ENCODE results near the gene TMEM107.

Gene TMEM107

DNA sequence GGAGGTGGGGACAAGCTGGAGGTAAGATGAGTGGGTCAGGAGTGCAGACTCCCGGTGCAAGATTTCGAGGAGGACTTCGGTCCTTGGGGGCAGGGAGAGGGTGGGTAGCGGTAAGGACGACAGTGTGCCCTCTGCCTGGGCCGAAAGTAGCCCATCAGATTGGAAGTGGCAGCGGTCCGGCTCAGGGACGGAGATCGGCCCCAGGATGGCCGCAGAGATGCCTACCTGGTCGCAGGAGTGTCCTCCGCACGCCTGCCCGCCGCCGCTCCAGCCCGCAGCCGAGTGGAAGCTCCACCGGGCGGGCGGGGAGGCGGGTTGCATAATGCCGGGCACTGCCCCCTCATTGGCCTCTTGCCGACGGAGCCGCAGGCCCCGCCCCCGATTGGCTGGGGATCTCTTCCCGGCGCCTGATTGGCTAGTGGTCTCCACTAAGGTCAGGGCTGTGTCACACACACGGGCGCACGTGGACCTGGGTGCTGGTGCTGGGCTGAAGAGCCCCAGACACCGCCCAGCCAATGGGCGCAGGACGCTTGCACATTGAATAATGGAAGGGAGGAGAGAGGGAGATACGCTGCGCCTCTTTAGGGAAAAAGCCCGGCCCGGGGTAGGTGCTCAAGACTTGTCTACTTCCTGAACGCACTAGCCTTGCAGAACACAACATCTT lies 23.9 kb downstream of the TMEM107 start, which contains the start of gene PER1:
TSS of gene PER1 (minus strand) at position 293 of the 664 bp plus-strand sequence. CDS start 1,698 bp downstream, outside the sequence.
- DNase-seq: peak; percentile 95
- no peak for TF ChIP-seq CTCF (IDR thresholded peaks at IDR 0.05; ENCODE audit: low read depth, low read length)
- Histone ChIP-seq H3K4me1 (peaks cover 9% of the 10 kb centered on the region; the same call in 1 of the 2 replicates), H3K4me3 (ENCODE audit: low read depth, low read length) (peak within 1 kb of the TSS; percentile 66), H3K27me3 (no peaks in the 10 kb centered on the region), H3K36me3 (peaks cover 17% of the 10 kb centered on the region), H3K9me3 (no peaks in the 10 kb centered on the region)

DNA sequence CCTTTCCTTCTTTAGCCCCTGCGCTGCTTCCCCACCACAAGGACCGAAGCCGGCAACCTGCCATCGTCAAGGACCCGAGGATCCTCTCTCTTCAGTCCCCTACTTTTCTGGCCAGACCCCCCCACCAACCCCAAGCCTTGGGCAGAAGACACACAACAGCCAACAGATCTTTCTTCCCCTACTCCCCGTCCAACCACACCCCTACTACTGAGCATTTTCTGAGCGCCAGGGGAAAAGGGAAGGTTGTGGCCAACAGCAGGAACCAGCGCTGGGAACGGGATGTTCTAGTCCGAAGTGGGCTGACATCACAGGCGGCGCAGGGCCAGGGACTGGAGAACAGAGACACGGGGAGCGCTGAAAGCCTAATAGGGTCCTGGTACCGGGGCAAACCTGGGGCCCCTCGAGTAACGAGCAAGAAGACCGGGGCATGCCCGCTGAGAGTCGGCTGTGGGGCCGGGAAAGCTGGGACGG lies 24.5 kb downstream of the TMEM107 start:
- no peak for DNase-seq
- peaks cover 9% of the 10 kb centered on the region; the same call in 1 of the 2 replicates for H3K4me1 ChIP-seq

DNA sequence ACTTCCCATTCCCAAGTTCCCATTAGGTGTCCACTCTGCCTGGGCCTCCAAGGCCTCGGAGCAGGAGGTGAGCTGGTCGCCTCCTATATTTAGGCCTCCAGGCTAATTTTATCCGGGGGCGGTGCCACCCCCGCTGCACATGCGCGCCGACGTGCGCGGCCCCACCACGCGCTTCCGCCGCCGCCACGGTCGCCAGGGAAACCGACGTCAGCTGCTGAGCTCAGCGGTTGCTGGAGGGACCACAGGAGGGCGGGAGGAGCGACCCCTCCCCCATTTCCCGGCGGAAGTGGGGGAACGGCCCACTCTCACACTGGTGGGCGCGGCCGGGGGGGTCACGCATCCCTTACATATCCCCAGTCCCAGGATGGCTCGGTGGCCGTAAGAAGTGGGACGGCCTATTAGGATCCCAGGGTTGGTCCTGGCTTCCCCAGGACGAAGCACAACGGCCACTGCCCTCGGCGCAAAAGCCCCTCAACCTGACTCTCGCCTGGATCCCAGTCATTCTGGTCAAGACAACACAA lies 25.0 kb downstream of the TMEM107 start:
- DNase-seq: peak; percentile 80
- H3K4me3 ChIP-seq (ENCODE audit: low read depth, low read length): peak overlapping the region; percentile 66
- H3K9me3 ChIP-seq: no peaks in the 10 kb centered on the region
- TF ChIP-seq CTCF (IDR thresholded peaks at IDR 0.05; ENCODE audit: low read depth, low read length): no peak
- H3K27me3 ChIP-seq: no peaks in the 10 kb centered on the region
- H3K4me1 ChIP-seq: peaks cover 9% of the 10 kb centered on the region; the same call in 1 of the 2 replicates
- peaks cover 21% of the 10 kb centered on the region for H3K36me3 ChIP-seq

More for the DNA sequence above, 24.5 kb downstream of the TMEM107 start:
- Histone ChIP-seq H3K36me3 (peaks cover 21% of the 10 kb centered on the region), H3K27me3 (no peaks in the 10 kb centered on the region), H3K9me3 (no peaks in the 10 kb centered on the region), H3K4me3 (ENCODE audit: low read depth, low read length) (peak overlapping the region; percentile 66)
- TF ChIP-seq CTCF (IDR thresholded peaks at IDR 0.05; ENCODE audit: low read depth, low read length): no peak

GRCh38 chr17:8150194-8151119 lies 25.7 kb downstream of the TMEM107 start:
- Histone ChIP-seq H3K27me3 (no peaks in the 10 kb centered on the region), H3K4me3 (ENCODE audit: low read depth, low read length) (peak overlapping the region; percentile 66), H3K4me1 (peaks cover 9% of the 10 kb centered on the region; the same call in 1 of the 2 replicates), H3K9me3 (no peaks in the 10 kb centered on the region), H3K36me3 (peaks cover 21% of the 10 kb centered on the region)
- no peak for TF ChIP-seq CTCF (IDR thresholded peaks at IDR 0.05; ENCODE audit: low read depth, low read length)
- no peak for DNase-seq

DNA sequence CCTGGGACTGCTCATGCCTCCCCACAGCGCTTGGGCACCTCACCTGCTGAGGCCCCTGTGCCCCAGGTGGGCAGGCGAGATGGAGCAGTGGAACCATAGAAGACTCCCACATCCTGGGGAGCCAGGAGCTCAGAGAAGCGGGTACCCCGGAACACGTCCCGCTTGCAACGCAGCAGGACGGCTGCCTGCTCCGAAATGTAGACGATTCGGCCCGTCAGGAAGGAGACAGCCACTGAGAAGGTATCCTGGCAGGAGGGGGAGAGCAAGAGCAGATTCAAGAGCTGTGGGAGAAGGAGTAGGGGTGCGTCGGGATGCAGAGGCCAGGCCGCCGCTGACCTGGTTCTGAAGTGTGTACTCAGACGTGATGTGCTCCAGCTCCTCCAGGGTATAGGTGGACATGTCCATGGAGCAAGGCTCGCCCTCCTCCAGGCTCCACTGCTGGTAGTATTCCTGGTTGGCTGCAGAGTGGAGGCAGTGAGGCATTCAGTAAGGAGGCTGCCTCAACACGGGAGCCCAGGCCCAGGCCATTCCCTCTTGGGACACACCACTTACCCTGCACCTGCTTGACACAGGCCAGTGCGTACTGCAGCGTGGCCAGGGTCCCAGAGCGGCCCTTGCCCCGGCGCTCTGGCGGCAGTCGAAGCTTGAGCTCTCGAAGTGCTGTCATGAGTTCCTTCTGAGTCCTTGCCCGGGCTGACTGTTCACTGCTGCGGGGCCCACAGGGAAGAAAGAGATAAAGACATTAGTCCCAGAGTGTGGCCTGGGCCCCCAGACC lies 26.6 kb downstream of the TMEM107 start:
- H3K36me3 ChIP-seq: peaks cover 21% of the 10 kb centered on the region
- H3K4me1 ChIP-seq: peaks cover 9% of the 10 kb centered on the region; the same call in 1 of the 2 replicates
- H3K9me3 ChIP-seq: no peaks in the 10 kb centered on the region
- no peak for TF ChIP-seq CTCF (IDR thresholded peaks at IDR 0.05; ENCODE audit: low read depth, low read length)
- no peaks in the 10 kb centered on the region for H3K27me3 ChIP-seq
- H3K4me3 ChIP-seq (ENCODE audit: low read depth, low read length): no peak overlapping the region
- no peak for DNase-seq

All from BE2C (cell line).